Bone marrow (tissue), 2 donors: ENCODE measurements around the gene SLITRK1.

ENCODE experiments used
- DNase-seq, 2 donors: peaks; one replicate each; lab custom pipeline; 2025; lab: John Stamatoyannopoulos, UW

The SLITRK1 gene

GRCh38 chr13:83865161-83866137 is 16.8 kb downstream of the SLITRK1 start:
- no peak for DNase-seq

GRCh38 chr13:83853771-83854170 is 28.5 kb downstream of the SLITRK1 start:
- DNase-seq = no peak

DNA sequence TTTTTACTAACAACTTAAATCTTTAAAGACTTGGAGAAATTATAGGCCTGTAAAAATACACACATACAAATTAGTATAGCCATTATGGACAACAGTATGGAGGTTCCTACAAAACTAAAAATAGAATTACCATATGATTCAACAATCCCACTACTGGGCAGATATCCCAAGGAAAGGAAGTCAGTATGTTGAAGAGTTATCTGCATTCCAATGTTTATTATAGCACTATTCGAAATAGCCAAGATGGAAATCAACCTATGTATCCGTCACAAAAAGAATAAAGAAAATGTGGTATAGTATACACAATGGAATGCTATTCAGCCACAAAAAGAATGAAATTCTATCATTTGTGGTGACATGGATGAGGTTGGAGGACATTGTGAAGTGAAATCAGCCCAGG is 37.2 kb downstream of the SLITRK1 start:
- DNase-seq = no peak

DNA sequence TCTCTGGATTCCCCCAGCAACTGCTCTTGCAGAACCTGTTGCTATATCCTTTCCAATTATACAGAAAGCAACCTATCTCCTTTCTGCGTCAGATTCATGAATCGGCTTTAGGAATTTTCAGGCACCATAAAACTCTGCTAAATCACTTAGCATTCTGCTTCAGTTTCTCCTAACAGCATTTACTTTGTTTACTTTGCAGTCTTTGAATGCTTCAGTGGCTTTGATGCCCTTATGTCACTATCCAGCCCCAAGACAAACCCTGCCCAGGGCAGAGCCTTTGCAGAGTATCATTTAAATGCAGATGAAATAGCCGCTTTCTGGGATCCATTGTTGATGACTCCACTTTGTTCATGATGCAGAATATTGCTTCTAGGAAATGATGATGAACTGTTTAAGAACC is 43.1 kb downstream of the SLITRK1 start:
- DNase-seq = no peak

GRCh38 chr13:83831796-83832195 is 50.5 kb downstream of the SLITRK1 start:
- no peak for DNase-seq

DNA sequence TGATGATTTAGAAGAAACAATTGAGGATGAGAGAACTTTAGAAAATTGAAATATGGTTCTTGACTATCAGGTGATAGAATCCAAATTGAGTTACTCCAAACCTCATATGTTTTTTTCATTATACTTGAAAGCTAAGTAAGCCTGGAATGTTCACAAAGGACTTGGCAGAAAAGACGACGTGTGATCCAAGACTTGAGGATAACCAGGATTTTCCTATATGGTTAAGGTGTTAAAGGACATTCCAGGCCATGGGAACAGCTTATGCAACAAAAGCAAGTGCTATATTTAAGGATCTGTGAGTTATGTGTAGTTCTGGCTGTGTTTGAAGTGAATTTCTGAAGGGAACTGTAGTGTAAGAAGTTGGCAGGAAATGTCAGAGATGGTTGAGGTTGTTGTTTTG is 52.5 kb downstream of the SLITRK1 start:
- DNase-seq = no peak

DNA sequence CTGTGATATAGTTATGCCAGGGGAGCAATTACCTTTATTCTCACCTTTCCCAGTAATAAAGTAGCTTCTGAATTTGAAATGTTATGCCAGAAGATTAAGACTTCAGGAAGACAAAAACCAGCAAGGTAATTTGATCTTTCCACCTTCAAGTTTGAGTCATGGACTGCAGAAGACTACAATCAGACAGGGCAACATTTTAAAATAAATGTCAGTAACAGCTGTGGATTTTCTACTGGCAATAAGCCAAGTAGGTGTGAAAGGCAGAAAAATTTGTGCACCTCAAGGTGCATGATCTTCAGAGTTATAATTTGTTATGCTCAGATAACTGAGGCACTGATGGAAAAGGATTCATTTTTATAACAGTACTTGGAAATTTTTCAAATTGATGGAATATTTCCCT is 54.9 kb downstream of the SLITRK1 start:
- no peak for DNase-seq
